HG03139 (cell line): ENCODE measurements around the gene CBX7.

Source experiments
- ATAC-seq: cut with Tn5 transposase; IDR thresholded peaks from one replicate; pipeline ENCODE4 v1.9.1; 2021; ENCODE audit not compliant: unreplicated experiment

CBX7 gene

GRCh38 chr22:39128508-39128907, 24.0 kb downstream of the CBX7 start:
- no peak for ATAC-seq

- no peak for ATAC-seq
These were observed 26.9 kb downstream of the CBX7 start for GRCh38 chr22:39125622-39126021.

- ATAC-seq = no peak
These were observed 28.5 kb downstream of the CBX7 start for GRCh38 chr22:39123751-39124581.

- ATAC-seq = no peak
These were observed 29.6 kb downstream of the CBX7 start for GRCh38 chr22:39122772-39123470.

GRCh38 chr22:39120983-39121382, 31.5 kb downstream of the CBX7 start:
- ATAC-seq = no peak

GRCh38 chr22:39117585-39118191, 34.8 kb downstream of the CBX7 start:
- ATAC-seq = peak; percentile 57

- ATAC-seq = no peak
These were observed 36.4 kb downstream of the CBX7 start for GRCh38 chr22:39115977-39116621.

GRCh38 chr22:39115570-39115969, 36.9 kb downstream of the CBX7 start:
- ATAC-seq = no peak

GRCh38 chr22:39114112-39114511, 38.4 kb downstream of the CBX7 start:
- no peak for ATAC-seq

GRCh38 chr22:39110631-39111561, 41.6 kb downstream of the CBX7 start:
- ATAC-seq = no peak

GRCh38 chr22:39109361-39109760, 43.1 kb downstream of the CBX7 start:
- no peak for ATAC-seq

- ATAC-seq = no peak
These were observed 44.0 kb downstream of the CBX7 start for GRCh38 chr22:39108487-39108886.

GRCh38 chr22:39106326-39106725, 46.2 kb downstream of the CBX7 start:
- ATAC-seq = no peak

- no peak for ATAC-seq
These were observed 49.0 kb downstream of the CBX7 start for GRCh38 chr22:39103431-39103830.

GRCh38 chr22:39101226-39101625, 51.3 kb downstream of the CBX7 start:
- ATAC-seq = no peak

GRCh38 chr22:39098576-39098975, 53.9 kb downstream of the CBX7 start:
- no peak for ATAC-seq

- no peak for ATAC-seq
These were observed 54.5 kb downstream of the CBX7 start for GRCh38 chr22:39098026-39098425.

GRCh38 chr22:39097098-39098020, 55.1 kb downstream of the CBX7 start, which contains the start of gene APOBEC3H:
APOBEC3H (plus strand) TSS chr22:39097244; CDS start chr22:39100279, 3,035 bp downstream.
- no peak for ATAC-seq

- no peak for ATAC-seq
These were observed 56.5 kb downstream of the CBX7 start for GRCh38 chr22:39095971-39096370.
